BE2C (cell line): ENCODE measurements around the gene PSD2.
A peak's percentile ranks its signal among the peaks of the same experiment; 100 is the strongest.

Experiments
- DNase-seq: peaks from one replicate; pipeline ENCODE4 v3.0.0-alpha.2; 2020
- H3K27me3 ChIP-seq: fragments of 250-450 bp; sonication (Bioruptor Pico); 2 replicates; pipeline ENCODE4 v1.5.1; 2020; ENCODE audit warnings: mild to moderate bottlenecking
- H3K36me3 ChIP-seq: fragments of 250-450 bp; sonication (Bioruptor Pico); 2 replicates; pipeline ENCODE4 v1.5.1; 2020; ENCODE audit warnings: mild to moderate bottlenecking
- H3K4me1 ChIP-seq: fragments of 250-450 bp; sonication (Bioruptor Pico); 2 replicates; pipeline ENCODE4 v1.5.1; 2020
- H3K4me3 ChIP-seq: 2 replicates; pipeline ENCODE4 v1.5.1; 2011; ENCODE audit warnings: low read depth, low read length
- H3K9me3 ChIP-seq: fragments of 250-450 bp; sonication (Bioruptor Pico); 2 replicates; pipeline ENCODE4 v1.5.1; 2020
- TF ChIP-seq, protein P1 (sequence below): IDR thresholded peaks from 2 replicates; pipeline ENCODE4 v1.5.1; 2012; ENCODE audit warnings: mild to moderate bottlenecking, low read depth, low read length

Gene PSD2

DNA sequence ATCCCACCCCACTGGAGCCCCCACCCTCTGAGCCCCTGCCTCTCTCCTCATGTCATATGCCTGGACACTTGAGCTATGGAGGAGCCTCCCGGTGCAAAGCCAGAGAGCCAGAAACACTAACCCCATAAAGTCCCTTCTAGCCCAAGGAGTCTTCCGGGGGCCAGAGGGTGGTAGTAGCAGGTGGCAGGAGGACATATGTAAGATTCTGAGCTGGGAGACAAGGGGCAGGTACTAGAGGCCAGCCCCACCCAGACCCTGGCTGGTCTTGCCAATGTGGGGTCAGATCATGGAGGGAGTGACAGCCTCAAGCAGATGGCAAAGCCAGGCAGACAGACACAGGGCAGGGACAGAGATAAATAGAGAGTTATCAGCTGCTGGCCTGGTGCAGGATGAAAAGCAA, 63.4 kb downstream of the PSD2 start:
- no peaks in the 10 kb centered on the region for H3K36me3 ChIP-seq
- no peaks in the 10 kb centered on the region for H3K9me3 ChIP-seq
- H3K27me3 ChIP-seq: no peaks in the 10 kb centered on the region
- no peaks in the 10 kb centered on the region; the same call in none of the 2 replicates for H3K4me1 ChIP-seq
- TF ChIP-seq, protein P1, sequence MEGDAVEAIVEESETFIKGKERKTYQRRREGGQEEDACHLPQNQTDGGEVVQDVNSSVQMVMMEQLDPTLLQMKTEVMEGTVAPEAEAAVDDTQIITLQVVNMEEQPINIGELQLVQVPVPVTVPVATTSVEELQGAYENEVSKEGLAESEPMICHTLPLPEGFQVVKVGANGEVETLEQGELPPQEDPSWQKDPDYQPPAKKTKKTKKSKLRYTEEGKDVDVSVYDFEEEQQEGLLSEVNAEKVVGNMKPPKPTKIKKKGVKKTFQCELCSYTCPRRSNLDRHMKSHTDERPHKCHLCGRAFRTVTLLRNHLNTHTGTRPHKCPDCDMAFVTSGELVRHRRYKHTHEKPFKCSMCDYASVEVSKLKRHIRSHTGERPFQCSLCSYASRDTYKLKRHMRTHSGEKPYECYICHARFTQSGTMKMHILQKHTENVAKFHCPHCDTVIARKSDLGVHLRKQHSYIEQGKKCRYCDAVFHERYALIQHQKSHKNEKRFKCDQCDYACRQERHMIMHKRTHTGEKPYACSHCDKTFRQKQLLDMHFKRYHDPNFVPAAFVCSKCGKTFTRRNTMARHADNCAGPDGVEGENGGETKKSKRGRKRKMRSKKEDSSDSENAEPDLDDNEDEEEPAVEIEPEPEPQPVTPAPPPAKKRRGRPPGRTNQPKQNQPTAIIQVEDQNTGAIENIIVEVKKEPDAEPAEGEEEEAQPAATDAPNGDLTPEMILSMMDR: no peak
- no peak overlapping the region for H3K4me3 ChIP-seq
- DNase-seq: no peak

DNA sequence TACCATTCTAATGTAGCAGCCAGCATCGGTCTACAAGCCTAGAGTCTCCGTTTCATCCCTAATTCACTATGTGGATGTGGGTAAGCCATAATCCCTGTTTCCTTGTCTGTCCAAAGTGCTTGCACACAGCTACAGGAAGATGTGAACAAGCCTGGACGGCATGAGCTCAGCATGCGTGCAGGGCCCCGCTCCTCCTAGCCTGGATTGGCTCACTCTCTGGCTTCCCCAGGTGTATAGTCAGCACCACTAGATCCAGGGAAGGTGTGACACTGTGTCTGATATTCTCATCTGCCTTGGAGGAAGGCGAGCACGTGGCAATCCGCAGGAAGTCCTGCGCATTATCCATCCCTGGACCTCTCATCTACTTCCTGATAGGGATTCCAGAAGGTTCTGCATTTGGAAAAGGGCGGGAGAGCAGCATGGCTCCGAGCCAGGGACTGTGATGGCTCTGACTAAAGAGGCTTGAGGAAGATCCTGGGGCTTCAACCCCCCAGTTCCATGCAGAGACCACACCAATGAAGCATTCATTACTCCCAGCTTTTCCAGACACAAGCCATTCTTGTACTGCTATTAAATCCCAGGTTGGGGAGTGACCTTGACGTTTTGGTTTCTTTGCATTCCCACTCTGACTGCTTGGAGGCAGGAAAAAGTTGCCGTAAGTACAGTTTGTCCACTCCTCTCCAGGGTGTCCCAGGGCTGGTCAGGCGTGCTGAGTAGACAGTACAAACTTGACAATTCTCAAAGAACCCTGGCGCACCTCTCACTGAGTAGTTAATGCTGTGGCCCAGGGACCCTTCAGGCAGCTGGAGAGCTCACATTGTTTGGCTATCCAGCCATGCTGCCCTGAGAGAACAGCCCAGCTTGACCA, 65.6 kb downstream of the PSD2 start:
- Histone ChIP-seq H3K27me3 (no peaks in the 10 kb centered on the region), H3K9me3 (no peaks in the 10 kb centered on the region), H3K4me3 (no peak overlapping the region), H3K4me1 (no peaks in the 10 kb centered on the region; the same call in 1 of the 2 replicates), H3K36me3 (no peaks in the 10 kb centered on the region)
- TF ChIP-seq, protein P1: no peak
- DNase-seq: no peak

DNA sequence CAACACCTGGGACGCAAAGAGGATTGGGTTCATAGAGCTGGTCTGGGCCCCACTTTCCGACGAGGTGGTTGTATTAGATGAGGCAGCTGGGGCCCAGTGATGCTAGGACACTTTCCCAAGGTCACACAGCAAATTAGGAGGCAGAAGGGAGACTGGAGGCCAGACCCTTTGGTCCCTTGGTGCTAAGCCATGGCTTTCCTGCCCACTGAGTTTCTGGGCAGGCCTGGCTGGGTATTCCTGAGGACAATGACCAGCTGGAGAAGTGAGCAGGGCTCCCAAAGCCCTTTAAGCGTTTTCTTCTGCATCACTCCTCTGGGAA, 66.2 kb downstream of the PSD2 start:
- Histone ChIP-seq H3K9me3 (no peaks in the 10 kb centered on the region), H3K36me3 (no peaks in the 10 kb centered on the region), H3K4me3 (no peak overlapping the region), H3K4me1 (no peaks in the 10 kb centered on the region; the same call in 1 of the 2 replicates), H3K27me3 (no peaks in the 10 kb centered on the region)
- DNase-seq: no peak
- TF ChIP-seq, protein P1: no peak

DNA sequence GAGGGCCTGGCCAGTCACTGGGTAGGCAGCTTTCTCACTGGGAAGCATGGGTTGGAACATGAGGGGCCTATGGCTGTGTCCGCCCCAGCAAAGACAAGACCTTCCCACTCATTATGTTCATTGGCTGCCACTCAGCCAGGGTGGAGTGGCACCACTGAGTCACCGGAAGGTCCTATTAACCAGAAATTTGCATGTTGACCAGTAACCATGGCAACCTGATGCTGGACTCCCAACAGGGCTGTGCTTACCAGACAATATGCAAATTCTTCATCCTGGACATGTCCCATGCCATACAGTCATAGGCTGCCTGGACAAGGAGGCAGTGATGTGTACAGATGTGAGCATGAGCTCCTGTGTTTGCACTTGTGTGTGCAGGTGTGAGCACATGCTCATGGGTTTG, 66.7 kb downstream of the PSD2 start:
- H3K9me3 ChIP-seq: no peaks in the 10 kb centered on the region
- H3K4me3 ChIP-seq: no peak overlapping the region
- H3K36me3 ChIP-seq: no peaks in the 10 kb centered on the region
- no peaks in the 10 kb centered on the region for H3K27me3 ChIP-seq
- no peak for DNase-seq
- H3K4me1 ChIP-seq: no peaks in the 10 kb centered on the region; the same call in 1 of the 2 replicates
- TF ChIP-seq, protein P1: no peak

DNA sequence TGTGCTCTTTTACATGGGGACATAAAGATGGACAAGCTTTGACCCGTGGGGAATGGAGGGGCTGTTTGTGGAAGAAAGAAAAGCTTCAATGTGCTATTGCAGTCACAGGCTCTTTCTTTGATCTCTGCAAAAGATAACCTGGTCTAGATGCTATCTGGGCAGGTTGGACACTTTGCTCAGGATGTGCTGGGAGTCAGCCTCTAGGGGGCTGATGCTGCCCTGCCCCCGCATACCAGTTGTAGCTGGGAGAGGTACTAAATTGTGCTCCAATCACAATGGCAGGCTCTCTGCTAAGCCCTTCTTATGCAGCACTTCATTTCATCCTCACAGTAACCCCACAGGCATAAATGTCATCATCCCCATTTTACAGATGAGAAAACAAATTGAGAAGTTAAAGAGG, 67.2 kb downstream of the PSD2 start:
- H3K4me1 ChIP-seq: no peaks in the 10 kb centered on the region; the same call in 1 of the 2 replicates
- no peaks in the 10 kb centered on the region for H3K9me3 ChIP-seq
- no peak overlapping the region for H3K4me3 ChIP-seq
- DNase-seq: no peak
- no peaks in the 10 kb centered on the region for H3K36me3 ChIP-seq
- TF ChIP-seq, protein P1: 0 out of 2 replicates have a peak, but pooled peaks have one; percentile 9
- H3K27me3 ChIP-seq: no peaks in the 10 kb centered on the region

DNA sequence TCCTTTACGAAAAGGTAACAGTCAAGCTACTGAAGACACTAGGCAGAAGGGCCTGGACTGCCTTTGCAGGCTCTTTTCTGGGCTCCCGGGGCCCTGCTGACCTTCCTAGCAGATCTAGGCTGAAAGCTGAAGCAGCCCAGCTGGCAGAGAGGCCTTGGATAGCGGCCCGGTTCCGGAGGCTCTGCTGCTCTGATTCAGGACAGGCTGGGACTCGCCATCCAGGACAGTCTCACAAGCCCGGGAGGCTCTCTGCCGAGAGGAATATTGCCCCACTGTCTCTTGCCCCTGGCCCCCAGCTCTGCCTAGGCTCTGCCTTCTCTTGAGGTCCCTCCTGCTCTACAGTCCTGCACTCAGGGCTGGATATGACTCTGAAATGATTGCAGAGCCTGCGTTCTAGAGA, 67.8 kb downstream of the PSD2 start:
- Histone ChIP-seq H3K4me3 (no peak overlapping the region), H3K36me3 (no peaks in the 10 kb centered on the region), H3K9me3 (no peaks in the 10 kb centered on the region), H3K4me1 (no peaks in the 10 kb centered on the region; the same call in 1 of the 2 replicates), H3K27me3 (no peaks in the 10 kb centered on the region)
- no peak for DNase-seq
- TF ChIP-seq, protein P1: no peak
